ENCODE data around the gene TTPAL. TPM values are rescaled to one million over a fixed set of nuclear protein-coding genes. Genes with fewer than 3 reads are reported as not detected.

TTPAL gene
- total RNA-seq, 2 experiments from 2014 or later = 9.0 to 9.9 TPM

DNA sequence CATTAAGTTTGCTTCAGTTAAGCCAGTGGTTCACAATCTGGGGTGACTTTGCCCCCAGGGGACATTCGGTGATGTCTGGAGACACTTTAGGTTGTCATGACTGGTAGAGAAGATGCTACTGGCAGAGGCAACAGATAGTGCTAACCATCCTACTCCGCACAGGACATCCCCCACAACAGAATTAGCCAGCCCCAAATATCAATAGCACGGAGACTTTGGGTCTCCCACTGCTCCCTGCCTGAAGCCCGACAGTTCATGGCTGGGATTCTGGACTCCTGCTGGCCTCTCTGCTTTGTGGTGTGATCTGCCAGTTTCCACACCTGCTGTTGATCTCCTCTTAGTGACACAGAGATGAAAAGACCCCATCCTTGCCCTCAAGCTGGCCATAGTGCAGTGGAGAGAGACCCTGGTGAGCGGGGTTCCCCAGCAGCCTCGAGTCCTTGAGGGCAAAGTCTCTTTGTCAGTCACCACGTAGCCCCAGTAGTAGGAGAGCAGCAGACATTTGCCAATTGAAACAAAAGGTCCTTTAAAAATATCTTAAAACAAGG, 24.7 kb upstream of the TTPAL start:
- ChIA-PET CTCF (no interaction called here), POLR2A (no interaction called here)
- ATAC-seq (ENCODE audit: poor library complexity) = no peak
- TF ChIP-seq, protein P1, sequence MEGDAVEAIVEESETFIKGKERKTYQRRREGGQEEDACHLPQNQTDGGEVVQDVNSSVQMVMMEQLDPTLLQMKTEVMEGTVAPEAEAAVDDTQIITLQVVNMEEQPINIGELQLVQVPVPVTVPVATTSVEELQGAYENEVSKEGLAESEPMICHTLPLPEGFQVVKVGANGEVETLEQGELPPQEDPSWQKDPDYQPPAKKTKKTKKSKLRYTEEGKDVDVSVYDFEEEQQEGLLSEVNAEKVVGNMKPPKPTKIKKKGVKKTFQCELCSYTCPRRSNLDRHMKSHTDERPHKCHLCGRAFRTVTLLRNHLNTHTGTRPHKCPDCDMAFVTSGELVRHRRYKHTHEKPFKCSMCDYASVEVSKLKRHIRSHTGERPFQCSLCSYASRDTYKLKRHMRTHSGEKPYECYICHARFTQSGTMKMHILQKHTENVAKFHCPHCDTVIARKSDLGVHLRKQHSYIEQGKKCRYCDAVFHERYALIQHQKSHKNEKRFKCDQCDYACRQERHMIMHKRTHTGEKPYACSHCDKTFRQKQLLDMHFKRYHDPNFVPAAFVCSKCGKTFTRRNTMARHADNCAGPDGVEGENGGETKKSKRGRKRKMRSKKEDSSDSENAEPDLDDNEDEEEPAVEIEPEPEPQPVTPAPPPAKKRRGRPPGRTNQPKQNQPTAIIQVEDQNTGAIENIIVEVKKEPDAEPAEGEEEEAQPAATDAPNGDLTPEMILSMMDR (IDR thresholded peaks at IDR 0.05) = no peak
- H3K27ac Mint-ChIP-seq = no peak overlapping the region
- H3K36me3 ChIP-seq (ENCODE audit: insufficient read depth, low read length) = no peaks in the 10 kb centered on the region
- H3K27me3 ChIP-seq (ENCODE audit: control insufficient read depth in 1 of 2, insufficient read depth in 2 of 2, low read length in 2 of 2) = no peaks in the 10 kb centered on the region
- H3K9me3 Mint-ChIP-seq = no peaks in the 10 kb centered on the region
- no peak overlapping the region for H3K27ac ChIP-seq (ENCODE audit: low read depth in 1 of 2, low read length in 2 of 2)
- DNase-seq = no peak
- H3K27me3 Mint-ChIP-seq = peaks cover 4% of the 10 kb centered on the region
- no peak overlapping the region for H3K4me3 ChIP-seq (ENCODE audit: low read length)
- no peaks in the 10 kb centered on the region for H3K9me3 ChIP-seq (ENCODE audit: control insufficient read depth in 1 of 2, insufficient read depth in 1 of 2, low read length in 2 of 2)
- no peaks in the 10 kb centered on the region for H3K4me1 ChIP-seq (ENCODE audit: insufficient read depth, low read length)
- H3K36me3 Mint-ChIP-seq (ENCODE audit: low read depth) = no peaks in the 10 kb centered on the region
- H3K4me1 Mint-ChIP-seq (ENCODE audit: low read depth) = no peaks in the 10 kb centered on the region
- no peak overlapping the region for H3K4me3 Mint-ChIP-seq
- intact Hi-C loops (cut with DNase I, micrococcal nuclease) = no loop called here

DNA sequence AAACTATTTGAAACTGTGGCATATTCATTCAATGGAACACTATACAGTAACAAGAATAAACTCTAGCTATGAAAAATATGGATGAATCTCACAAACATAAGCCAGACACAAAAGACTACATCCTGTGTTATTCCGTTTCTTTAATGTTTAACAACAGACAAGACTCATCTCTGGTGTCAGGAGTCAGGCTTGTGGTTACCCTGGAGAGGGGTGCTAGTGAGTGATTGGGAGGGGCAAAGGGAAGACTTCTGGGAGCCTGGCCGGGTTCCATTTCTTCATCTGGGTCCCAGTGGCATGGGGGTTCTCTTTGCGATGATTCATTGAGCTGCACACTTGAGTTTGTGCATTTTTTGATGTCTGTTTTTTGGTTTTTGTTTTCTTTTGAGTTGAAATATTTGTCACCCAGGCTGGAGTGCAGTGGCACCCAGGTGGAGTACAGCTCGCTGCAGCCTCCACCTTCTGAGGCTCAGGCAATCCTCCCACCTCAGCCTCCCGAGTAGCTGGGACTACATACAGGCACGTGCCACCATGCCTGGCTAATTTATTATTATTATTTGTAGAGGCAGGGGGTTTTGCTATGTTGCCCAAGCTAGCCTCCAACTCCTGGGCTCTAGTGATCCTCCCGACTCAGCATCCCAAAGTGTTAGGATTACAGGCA, 21.2 kb upstream of the TTPAL start:
- peaks cover 4% of the 10 kb centered on the region for H3K27me3 Mint-ChIP-seq
- Histone ChIP-seq H3K4me3 (ENCODE audit: low read length) (no peak overlapping the region), H3K36me3 (ENCODE audit: insufficient read depth, low read length) (no peaks in the 10 kb centered on the region), H3K9me3 (ENCODE audit: control insufficient read depth in 1 of 2, insufficient read depth in 1 of 2, low read length in 2 of 2) (no peaks in the 10 kb centered on the region), H3K27ac (ENCODE audit: low read depth in 1 of 2, low read length in 2 of 2) (no peak overlapping the region), H3K27me3 (ENCODE audit: control insufficient read depth in 1 of 2, insufficient read depth in 2 of 2, low read length in 2 of 2) (no peaks in the 10 kb centered on the region), H3K4me1 (ENCODE audit: insufficient read depth, low read length) (no peaks in the 10 kb centered on the region)
- no peaks in the 10 kb centered on the region for H3K4me1 Mint-ChIP-seq (ENCODE audit: low read depth)
- ATAC-seq (ENCODE audit: poor library complexity) (no peak), DNase-seq (no peak)
- H3K36me3 Mint-ChIP-seq (ENCODE audit: low read depth) = no peaks in the 10 kb centered on the region
- no peaks in the 10 kb centered on the region for H3K9me3 Mint-ChIP-seq
- no peak overlapping the region for H3K27ac Mint-ChIP-seq
- CTCF ChIA-PET = no interaction called here
- H3K4me3 Mint-ChIP-seq = no peak overlapping the region
- TF ChIP-seq, protein P1 (IDR thresholded peaks at IDR 0.05) = no peak
- intact Hi-C loops (cut with DNase I, micrococcal nuclease) = no loop called here
- POLR2A ChIA-PET = no interaction called here

DNA sequence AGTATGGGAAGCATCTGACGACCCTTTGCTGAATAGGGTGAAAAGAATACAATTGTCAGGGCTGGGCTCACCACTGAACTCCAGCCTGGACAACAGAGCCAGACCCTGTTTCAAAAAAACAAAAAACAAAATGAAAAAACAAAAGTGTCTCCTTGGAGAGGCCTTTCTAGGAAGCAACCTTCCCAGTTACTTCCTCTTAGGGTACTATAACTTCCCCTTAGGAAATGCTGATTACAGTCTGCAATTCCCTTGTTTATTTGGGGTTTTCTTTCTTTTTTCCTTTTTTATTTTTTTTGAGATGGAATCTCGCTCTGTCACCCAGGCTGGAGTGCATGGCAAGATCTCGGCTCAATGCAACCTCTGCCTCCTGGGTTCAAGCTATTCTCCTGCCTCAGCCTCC, 20.5 kb upstream of the TTPAL start:
- no peak overlapping the region for H3K4me3 Mint-ChIP-seq
- H3K9me3 Mint-ChIP-seq = no peaks in the 10 kb centered on the region
- no peaks in the 10 kb centered on the region for H3K4me1 Mint-ChIP-seq (ENCODE audit: low read depth)
- intact Hi-C loops (cut with DNase I, micrococcal nuclease) = no loop called here
- no peak overlapping the region for H3K27ac Mint-ChIP-seq
- Histone ChIP-seq H3K27me3 (ENCODE audit: control insufficient read depth in 1 of 2, insufficient read depth in 2 of 2, low read length in 2 of 2) (no peaks in the 10 kb centered on the region), H3K9me3 (ENCODE audit: control insufficient read depth in 1 of 2, insufficient read depth in 1 of 2, low read length in 2 of 2) (no peaks in the 10 kb centered on the region), H3K27ac (ENCODE audit: low read depth in 1 of 2, low read length in 2 of 2) (no peak overlapping the region), H3K4me1 (ENCODE audit: insufficient read depth, low read length) (no peaks in the 10 kb centered on the region), H3K4me3 (ENCODE audit: low read length) (no peak overlapping the region), H3K36me3 (ENCODE audit: insufficient read depth, low read length) (no peaks in the 10 kb centered on the region)
- H3K36me3 Mint-ChIP-seq (ENCODE audit: low read depth) = no peaks in the 10 kb centered on the region
- ATAC-seq (ENCODE audit: poor library complexity) (no peak), DNase-seq (no peak)
- peaks cover 4% of the 10 kb centered on the region for H3K27me3 Mint-ChIP-seq
- ChIA-PET POLR2A (no interaction called here), CTCF (no interaction called here)
- TF ChIP-seq, protein P1 (IDR thresholded peaks at IDR 0.05) = no peak
